ENCODE data around the gene PLA2G2D. TPM values are rescaled to one million over a fixed set of nuclear protein-coding genes. Genes with fewer than 3 reads are reported as not detected.

Gene PLA2G2D
- total and polyA plus RNA-seq, 7 donors, result 0.16 to 8.6 TPM; not detected in 5

DNA sequence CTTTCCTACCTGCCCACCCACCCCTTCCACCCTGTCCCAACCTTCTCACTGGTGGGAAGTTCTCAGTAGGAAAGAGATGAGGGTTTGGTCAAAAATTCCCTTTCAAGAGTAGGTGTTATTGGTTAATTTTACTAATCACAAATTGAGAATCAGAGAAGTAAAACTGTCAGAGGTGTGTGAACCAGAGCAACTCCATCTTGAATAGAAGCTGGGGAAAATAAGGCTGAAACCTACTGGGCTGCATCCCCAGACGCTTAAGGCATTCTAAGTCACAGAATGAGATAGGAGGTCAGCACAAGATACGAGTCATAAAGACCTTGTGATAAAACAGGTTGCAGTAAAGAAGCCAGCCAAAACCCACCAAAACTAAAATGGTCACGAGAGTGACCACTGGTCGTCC is 11.5 kb downstream of the PLA2G2D start:
- Histone ChIP-seq H3K4me3 (no peak overlapping the region), H3K36me3 (no peaks in the 10 kb centered on the region), H3K4me1 (peaks cover 0 to 29% (median 10%) of the 10 kb centered on the region in 4 donors), H3K27ac (no peak overlapping the region), H3K9me3 (no peaks in the 10 kb centered on the region), H3K27me3 (no peaks in the 10 kb centered on the region)
- TF ChIP-seq, protein P1, sequence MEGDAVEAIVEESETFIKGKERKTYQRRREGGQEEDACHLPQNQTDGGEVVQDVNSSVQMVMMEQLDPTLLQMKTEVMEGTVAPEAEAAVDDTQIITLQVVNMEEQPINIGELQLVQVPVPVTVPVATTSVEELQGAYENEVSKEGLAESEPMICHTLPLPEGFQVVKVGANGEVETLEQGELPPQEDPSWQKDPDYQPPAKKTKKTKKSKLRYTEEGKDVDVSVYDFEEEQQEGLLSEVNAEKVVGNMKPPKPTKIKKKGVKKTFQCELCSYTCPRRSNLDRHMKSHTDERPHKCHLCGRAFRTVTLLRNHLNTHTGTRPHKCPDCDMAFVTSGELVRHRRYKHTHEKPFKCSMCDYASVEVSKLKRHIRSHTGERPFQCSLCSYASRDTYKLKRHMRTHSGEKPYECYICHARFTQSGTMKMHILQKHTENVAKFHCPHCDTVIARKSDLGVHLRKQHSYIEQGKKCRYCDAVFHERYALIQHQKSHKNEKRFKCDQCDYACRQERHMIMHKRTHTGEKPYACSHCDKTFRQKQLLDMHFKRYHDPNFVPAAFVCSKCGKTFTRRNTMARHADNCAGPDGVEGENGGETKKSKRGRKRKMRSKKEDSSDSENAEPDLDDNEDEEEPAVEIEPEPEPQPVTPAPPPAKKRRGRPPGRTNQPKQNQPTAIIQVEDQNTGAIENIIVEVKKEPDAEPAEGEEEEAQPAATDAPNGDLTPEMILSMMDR (IDR thresholded peaks at IDR 0.05), result no peak
- TF ChIP-seq POLR2A (IDR thresholded peaks at IDR 0.05) (no peak), EP300 (IDR thresholded peaks at IDR 0.05) (no peak), POLR2AphosphoS5 (IDR thresholded peaks at IDR 0.05) (no peak)
- no peak for DNase-seq
- WGBS, 2 donors, result 64 to 76% methylated on average over 4 of the region's 4 CpGs
- intact Hi-C loops (cut with DNase I), result loop anchor here (10.0 kb wide), 1 partner anchor 377 kb away; the partner anchor contains the start of gene CAMK2N1

DNA sequence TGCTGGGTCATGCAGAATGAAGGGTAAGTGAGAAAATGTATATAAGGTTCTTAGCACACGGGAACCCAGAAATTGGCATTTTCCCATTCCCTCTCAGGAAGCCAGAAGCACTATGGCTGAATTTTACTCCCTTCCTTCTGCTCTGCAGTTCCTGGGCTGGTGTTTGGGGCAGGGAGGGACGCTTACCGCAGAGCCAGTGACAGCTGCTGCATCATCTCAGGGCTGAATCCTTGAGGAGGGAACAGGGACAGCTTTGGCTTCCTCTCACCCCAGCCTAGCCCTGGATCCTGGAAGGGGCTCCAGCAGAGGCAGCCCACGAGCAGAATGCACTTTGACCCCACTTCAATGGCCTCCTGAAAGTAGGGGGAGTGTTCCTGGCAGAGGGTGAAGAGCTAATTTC is 12.0 kb downstream of the PLA2G2D start:
- DNase-seq, result no peak
- H3K4me1 ChIP-seq, result peaks cover 0 to 29% (median 10%) of the 10 kb centered on the region in 4 donors
- no peaks in the 10 kb centered on the region for H3K9me3 ChIP-seq
- intact Hi-C loops (cut with DNase I), result loop anchor here (10.0 kb wide), 1 partner anchor 377 kb away; the partner anchor contains the start of gene CAMK2N1
- TF ChIP-seq POLR2A (IDR thresholded peaks at IDR 0.05) (no peak), EP300 (IDR thresholded peaks at IDR 0.05) (no peak), POLR2AphosphoS5 (IDR thresholded peaks at IDR 0.05) (no peak)
- TF ChIP-seq, protein P1 (IDR thresholded peaks at IDR 0.05), result no peak
- no peaks in the 10 kb centered on the region for H3K27me3 ChIP-seq
- no peaks in the 10 kb centered on the region for H3K36me3 ChIP-seq
- 65 to 66% methylated on average over 4 of the region's 4 CpGs for WGBS, 2 donors
- H3K27ac ChIP-seq, result no peak overlapping the region
- H3K4me3 ChIP-seq, result no peak overlapping the region

DNA sequence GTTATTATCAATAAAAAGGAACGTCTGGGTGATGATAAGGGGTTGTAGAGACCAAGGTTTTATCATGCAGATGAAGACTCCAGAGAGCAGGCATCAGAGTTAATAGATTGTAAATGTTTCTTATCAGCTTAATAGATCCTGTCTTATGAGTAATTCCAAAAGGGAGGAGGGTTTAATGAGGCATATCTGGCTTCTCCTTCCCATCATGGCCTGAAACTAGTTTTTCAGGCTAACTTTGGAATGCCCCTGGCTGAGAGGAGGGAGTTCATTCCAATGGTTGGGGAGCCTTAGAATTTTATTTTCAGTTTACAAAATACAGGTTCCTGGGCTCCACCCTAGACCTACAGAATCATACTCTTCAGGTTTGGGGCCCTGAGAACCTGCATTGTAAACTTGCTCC is 13.5 kb downstream of the PLA2G2D start:
- DNase-seq, result no peak
- H3K27ac ChIP-seq, result no peak overlapping the region
- H3K9me3 ChIP-seq, result no peaks in the 10 kb centered on the region
- WGBS, 2 donors, result 38 to 56% methylated on average over 1 of the region's 1 CpG
- TF ChIP-seq, protein P1 (IDR thresholded peaks at IDR 0.05), result no peak
- no peak for TF ChIP-seq EP300 (IDR thresholded peaks at IDR 0.05)
- no peak for TF ChIP-seq POLR2A (IDR thresholded peaks at IDR 0.05)
- TF ChIP-seq POLR2AphosphoS5 (IDR thresholded peaks at IDR 0.05), result no peak
- intact Hi-C loops (cut with DNase I), result loop anchor here (10.0 kb wide), 1 partner anchor 379 kb away; the partner anchor contains the start of gene CAMK2N1
- no peaks in the 10 kb centered on the region for H3K27me3 ChIP-seq
- H3K4me3 ChIP-seq, result no peak overlapping the region
- H3K4me1 ChIP-seq, result peaks cover 0 to 26% (median 9%) of the 10 kb centered on the region in 4 donors
- no peaks in the 10 kb centered on the region for H3K36me3 ChIP-seq

DNA sequence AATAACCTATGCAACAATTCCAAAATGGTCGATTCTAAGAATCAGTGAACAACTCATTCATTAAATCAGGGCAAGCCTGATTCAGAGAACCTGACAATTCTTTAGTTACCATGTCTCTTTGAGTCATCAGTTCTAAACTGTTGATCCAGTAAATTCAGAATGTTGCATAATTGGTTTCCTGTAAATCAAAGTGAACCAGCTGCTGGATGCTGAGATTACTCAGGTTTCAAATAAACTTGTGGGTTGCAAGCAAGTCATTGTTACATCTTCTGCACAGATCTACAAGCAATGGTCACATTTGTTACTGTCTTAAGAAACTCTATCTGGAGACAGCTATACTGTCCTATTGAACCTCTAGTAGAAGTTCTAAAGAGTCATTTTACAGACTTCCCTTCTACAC is 16.5 kb downstream of the PLA2G2D start:
- Histone ChIP-seq H3K27ac (no peak overlapping the region), H3K36me3 (no peaks in the 10 kb centered on the region), H3K27me3 (no peaks in the 10 kb centered on the region), H3K4me1 (peaks cover 0 to 11% (median 2%) of the 10 kb centered on the region in 4 donors), H3K4me3 (no peak overlapping the region), H3K9me3 (no peaks in the 10 kb centered on the region)
- intact Hi-C loops (cut with DNase I), result loop anchor here (5.0 to 10.0 kb wide), 2 partner anchors 109 to 382 kb away; partner anchors contain the start of gene CAMK2N1
- no peak for DNase-seq
- TF ChIP-seq POLR2A (IDR thresholded peaks at IDR 0.05) (no peak), POLR2AphosphoS5 (IDR thresholded peaks at IDR 0.05) (peak in 1 of 4 donors; percentile 59)
- WGBS, 2 donors, result 68 to 85% methylated on average over 1 of the region's 1 CpG

DNA sequence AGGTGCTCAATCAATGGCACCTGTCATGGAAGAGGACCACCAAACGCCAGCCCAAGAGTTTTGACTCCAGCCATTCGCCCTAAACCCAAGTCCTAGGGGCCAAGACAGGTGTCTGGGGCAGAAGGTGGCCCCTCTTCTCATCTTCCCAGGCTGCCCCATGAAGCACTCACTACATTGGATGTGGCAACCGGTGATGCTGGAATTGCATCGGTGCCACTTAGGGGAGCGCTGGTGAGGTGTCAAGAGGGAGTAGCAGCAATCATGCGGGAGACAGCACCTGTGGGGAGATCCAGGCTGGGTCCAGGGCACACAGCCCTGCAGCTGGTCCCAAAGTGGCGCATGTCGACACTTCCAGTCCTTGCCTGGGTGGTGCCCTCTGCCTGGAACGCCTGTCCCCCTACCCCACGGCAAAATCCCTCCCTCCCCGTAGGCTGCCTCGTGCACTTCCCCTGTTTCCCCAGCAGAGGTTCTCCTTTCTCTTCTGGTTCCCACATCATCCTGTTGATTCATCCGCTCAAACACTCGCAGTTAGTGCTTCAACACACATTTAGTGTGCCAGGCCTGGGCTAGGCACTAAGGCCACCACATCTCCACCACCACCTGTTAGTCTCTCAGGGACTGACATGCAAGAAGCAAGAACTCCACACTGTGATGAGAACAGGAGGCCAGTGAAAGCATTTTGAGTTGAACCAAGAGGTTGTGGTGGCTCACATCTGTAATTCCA is 18.5 kb downstream of the PLA2G2D start:
- Histone ChIP-seq H3K36me3 (no peaks in the 10 kb centered on the region), H3K9me3 (no peaks in the 10 kb centered on the region), H3K4me3 (no peak overlapping the region), H3K4me1 (peaks cover 0 to 11% (median 2%) of the 10 kb centered on the region in 4 donors), H3K27ac (no peak overlapping the region), H3K27me3 (no peaks in the 10 kb centered on the region)
- intact Hi-C loops (cut with DNase I), result loop anchor here (2.0 to 10.0 kb wide), 4 partner anchors 52 to 384 kb away; partner anchors contain the start of gene CAMK2N1
- DNase-seq, result peak; percentile 70
- WGBS, 2 donors, result 47 to 48% methylated on average over 14 of the region's 14 CpGs
- TF ChIP-seq POLR2A (IDR thresholded peaks at IDR 0.05) (no peak), POLR2AphosphoS5 (IDR thresholded peaks at IDR 0.05) (no peak)
- TF ChIP-seq, protein P1 (IDR thresholded peaks at IDR 0.05), result peak; percentile 86 to 90 (median 88)
